Bronchial epithelial cell (primary cell): Measurements from ENCODE around the gene XNDC1N. TPM values are rescaled to one million over a fixed set of nuclear protein-coding genes. Genes with fewer than 3 reads are reported as not detected.

Source experiments
- DNase-seq: peaks from one replicate; pipeline ENCODE4 v3.0.0-alpha.2; 2010; ENCODE audit warnings: low read depth
- FAIRE-seq: peaks from 2 replicates; lab custom pipeline; 2011; peaks lifted over from hg19 to GRCh38; lab: Jason Lieb, UNC
- H3K27me3 ChIP-seq: 2 replicates; pipeline ENCODE4 v1.5.1; 2011; ENCODE audit warnings: low read length; ENCODE audit not compliant: control insufficient read depth, insufficient read depth
- H3K36me3 ChIP-seq: 2 replicates; pipeline ENCODE4 v1.5.1; 2011; ENCODE audit warnings: low read length; ENCODE audit not compliant: control insufficient read depth, insufficient read depth
- H3K4me3 ChIP-seq: 2 replicates; pipeline ENCODE4 v1.5.1; 2011; ENCODE audit warnings: mild to moderate bottlenecking, low read depth, low read length, control low read depth
- CTCF ChIP-seq: IDR thresholded peaks from 2 replicates; pipeline ENCODE4 v1.5.1; 2011; ENCODE audit warnings: mild to moderate bottlenecking, moderate library complexity, low read length, control low read depth, inconsistent platforms; ENCODE audit not compliant: insufficient read depth, severe bottlenecking
- total RNA-seq: library from RNA; depleted of rRNA; stranded (reverse); fragments of >200 nt; gene quantifications from 2 replicates; pipeline ENCODE4 v1.2.1, GENCODE V29; 2014

The XNDC1N gene
- total RNA-seq, 1 donor from 2014 or later = 6.1 TPM

GRCh38 chr11:71964641-71965040, 36.2 kb upstream of the XNDC1N start:
- Histone ChIP-seq H3K4me3 (no peak overlapping the region), H3K27me3 (no peaks in the 10 kb centered on the region), H3K36me3 (peaks cover 1% of the 10 kb centered on the region)
- FAIRE-seq (no peak), DNase-seq (no peak)
- TF ChIP-seq CTCF = no peak

GRCh38 chr11:71963468-71963867, 35.1 kb upstream of the XNDC1N start:
- H3K27me3 ChIP-seq = no peaks in the 10 kb centered on the region
- H3K36me3 ChIP-seq = peaks cover 1% of the 10 kb centered on the region
- no peak for TF ChIP-seq CTCF
- FAIRE-seq = no peak
- no peak for DNase-seq
- no peak overlapping the region for H3K4me3 ChIP-seq

GRCh38 chr11:71962428-71963038, 34.1 kb upstream of the XNDC1N start:
- H3K36me3 ChIP-seq = peaks cover 1% of the 10 kb centered on the region
- no peak overlapping the region for H3K4me3 ChIP-seq
- FAIRE-seq = no peak
- TF ChIP-seq CTCF = no peak
- peak; percentile 22 for DNase-seq
- no peaks in the 10 kb centered on the region for H3K27me3 ChIP-seq

- no peak overlapping the region for H3K4me3 ChIP-seq
- DNase-seq (no peak), FAIRE-seq (no peak)
- peaks cover 1% of the 10 kb centered on the region for H3K36me3 ChIP-seq
- no peak for TF ChIP-seq CTCF
- no peaks in the 10 kb centered on the region for H3K27me3 ChIP-seq
Measured at GRCh38 chr11:71955898-71956456, 27.6 kb upstream of the XNDC1N start.

GRCh38 chr11:71951741-71952310, 23.4 kb upstream of the XNDC1N start:
- Histone ChIP-seq H3K27me3 (no peaks in the 10 kb centered on the region), H3K36me3 (no peaks in the 10 kb centered on the region), H3K4me3 (no peak overlapping the region)
- FAIRE-seq (no peak), DNase-seq (no peak)
- TF ChIP-seq CTCF = no peak
